GM18870 (cell line): ENCODE data around the gene HAUS5.

Experiments
- ATAC-seq: cut with Tn5 transposase; IDR thresholded peaks from one replicate; pipeline ENCODE4 v1.9.1; 2021; ENCODE audit warnings: moderate library complexity; ENCODE audit not compliant: unreplicated experiment

HAUS5 gene

DNA sequence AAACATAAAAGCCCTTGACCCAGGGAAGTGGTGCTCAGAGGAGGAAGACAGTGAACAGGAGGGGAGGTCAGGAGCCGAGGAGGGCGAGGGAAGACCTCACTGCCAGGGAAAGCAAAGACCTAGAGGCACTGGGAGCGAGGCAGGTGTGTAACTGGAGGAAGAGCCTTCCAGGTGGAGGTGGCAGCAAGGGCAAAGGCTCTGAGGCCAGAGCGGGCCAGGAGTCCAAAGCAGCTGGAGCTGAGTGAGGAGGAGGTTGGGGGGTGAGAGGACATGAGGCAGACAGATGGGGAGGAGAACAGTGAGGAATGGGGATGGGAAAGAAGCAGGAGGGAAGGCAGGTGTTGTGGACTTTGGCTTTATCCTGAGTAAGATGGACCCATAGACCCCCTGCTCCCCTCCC is 57.4 kb downstream of the HAUS5 start:
- ATAC-seq: no peak

DNA sequence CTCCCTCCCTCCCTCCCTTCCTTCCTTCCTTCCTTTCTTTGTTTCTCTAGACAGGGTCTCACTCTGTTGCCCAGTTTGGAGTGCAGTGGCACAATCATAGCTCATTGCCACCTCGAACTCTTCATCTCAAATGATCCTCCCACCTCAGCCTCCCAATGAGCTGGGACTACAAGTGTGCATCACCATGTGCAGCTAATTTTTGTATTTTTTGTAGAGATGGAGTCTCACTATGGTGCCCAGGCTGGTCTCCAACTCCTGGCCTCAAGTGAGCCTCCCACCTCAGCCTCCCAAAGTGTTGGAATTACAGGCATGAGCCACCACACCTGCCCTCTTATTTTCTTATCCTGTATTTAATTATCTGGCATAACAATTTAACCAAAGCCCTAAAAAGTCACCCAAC is 58.2 kb downstream of the HAUS5 start:
- no peak for ATAC-seq

- no peak for ATAC-seq
Measured at GRCh38 chr19:35671818-35672217, 59.3 kb downstream of the HAUS5 start.

- ATAC-seq: no peak
Measured at GRCh38 chr19:35673121-35673804, 60.7 kb downstream of the HAUS5 start.
